IPS-15b (cell line): Measurements from ENCODE around the gene CPAMD8.

Experiments used
- H3K27me3 ChIP-seq: one replicate; pipeline ENCODE4 v1.6.1; 2013; ENCODE audit warnings: low read length; ENCODE audit not compliant: control insufficient read depth, insufficient read depth
- H3K36me3 ChIP-seq: one replicate; pipeline ENCODE4 v1.6.1; 2013; ENCODE audit warnings: low read length; ENCODE audit not compliant: control insufficient read depth, insufficient read depth
- H3K4me1 ChIP-seq: one replicate; pipeline ENCODE4 v1.6.1; 2013; ENCODE audit warnings: mild to moderate bottlenecking, low read length; ENCODE audit not compliant: control insufficient read depth, insufficient read depth
- H3K4me3 ChIP-seq: one replicate; pipeline ENCODE4 v1.5.1; 2013; ENCODE audit warnings: low read depth, low read length
- H3K9ac ChIP-seq: one replicate; pipeline ENCODE4 v1.6.1; 2013; ENCODE audit warnings: low read depth, mild to moderate bottlenecking, low read length
- H3K9me3 ChIP-seq: one replicate; pipeline ENCODE4 v1.6.1; 2013; ENCODE audit warnings: mild to moderate bottlenecking, low read length; ENCODE audit not compliant: control insufficient read depth, insufficient read depth

Gene CPAMD8

GRCh38 chr19:16871871-16872270 is 154.7 kb downstream of the CPAMD8 start:
- H3K27me3 ChIP-seq, result no peaks in the 10 kb centered on the region
- H3K9me3 ChIP-seq, result no peaks in the 10 kb centered on the region
- H3K4me1 ChIP-seq, result no peaks in the 10 kb centered on the region
- peaks cover 51% of the 10 kb centered on the region for H3K36me3 ChIP-seq
- no peak overlapping the region for H3K9ac ChIP-seq
- no peak overlapping the region for H3K4me3 ChIP-seq

- no peaks in the 10 kb centered on the region for H3K4me1 ChIP-seq
- H3K4me3 ChIP-seq, result no peak overlapping the region
- H3K9ac ChIP-seq, result no peak overlapping the region
- peaks cover 57% of the 10 kb centered on the region for H3K36me3 ChIP-seq
- no peaks in the 10 kb centered on the region for H3K27me3 ChIP-seq
- H3K9me3 ChIP-seq, result no peaks in the 10 kb centered on the region
These were observed 157.2 kb downstream of the CPAMD8 start for GRCh38 chr19:16869331-16869972.

- no peak overlapping the region for H3K4me3 ChIP-seq
- peaks cover 65% of the 10 kb centered on the region for H3K36me3 ChIP-seq
- H3K4me1 ChIP-seq, result no peaks in the 10 kb centered on the region
- H3K9me3 ChIP-seq, result no peaks in the 10 kb centered on the region
- no peaks in the 10 kb centered on the region for H3K27me3 ChIP-seq
- no peak overlapping the region for H3K9ac ChIP-seq
These were observed 158.0 kb downstream of the CPAMD8 start for GRCh38 chr19:16868423-16869130.

GRCh38 chr19:16867211-16867610 is 159.4 kb downstream of the CPAMD8 start:
- no peak overlapping the region for H3K4me3 ChIP-seq
- no peaks in the 10 kb centered on the region for H3K4me1 ChIP-seq
- no peaks in the 10 kb centered on the region for H3K9me3 ChIP-seq
- no peaks in the 10 kb centered on the region for H3K27me3 ChIP-seq
- H3K36me3 ChIP-seq, result peaks cover 66% of the 10 kb centered on the region
- no peak overlapping the region for H3K9ac ChIP-seq

GRCh38 chr19:16862826-16863415 is 163.7 kb downstream of the CPAMD8 start:
- peaks cover 50% of the 10 kb centered on the region for H3K36me3 ChIP-seq

GRCh38 chr19:16861834-16862233 is 164.8 kb downstream of the CPAMD8 start:
- Histone ChIP-seq H3K27me3 (no peaks in the 10 kb centered on the region), H3K9ac (no peak overlapping the region), H3K9me3 (no peaks in the 10 kb centered on the region), H3K4me3 (no peak overlapping the region), H3K4me1 (no peaks in the 10 kb centered on the region), H3K36me3 (peaks cover 44% of the 10 kb centered on the region)

More at GRCh38 chr19:16862826-16863415, 163.7 kb downstream of the CPAMD8 start:
- H3K9ac ChIP-seq, result no peak overlapping the region
- H3K4me3 ChIP-seq, result no peak overlapping the region
- H3K9me3 ChIP-seq, result no peaks in the 10 kb centered on the region
- H3K4me1 ChIP-seq, result no peaks in the 10 kb centered on the region
- no peaks in the 10 kb centered on the region for H3K27me3 ChIP-seq

GRCh38 chr19:16861011-16861410 is 165.6 kb downstream of the CPAMD8 start:
- Histone ChIP-seq H3K36me3 (peaks cover 37% of the 10 kb centered on the region), H3K9me3 (no peaks in the 10 kb centered on the region), H3K4me3 (no peak overlapping the region), H3K4me1 (no peaks in the 10 kb centered on the region), H3K27me3 (no peaks in the 10 kb centered on the region), H3K9ac (no peak overlapping the region)

DNA sequence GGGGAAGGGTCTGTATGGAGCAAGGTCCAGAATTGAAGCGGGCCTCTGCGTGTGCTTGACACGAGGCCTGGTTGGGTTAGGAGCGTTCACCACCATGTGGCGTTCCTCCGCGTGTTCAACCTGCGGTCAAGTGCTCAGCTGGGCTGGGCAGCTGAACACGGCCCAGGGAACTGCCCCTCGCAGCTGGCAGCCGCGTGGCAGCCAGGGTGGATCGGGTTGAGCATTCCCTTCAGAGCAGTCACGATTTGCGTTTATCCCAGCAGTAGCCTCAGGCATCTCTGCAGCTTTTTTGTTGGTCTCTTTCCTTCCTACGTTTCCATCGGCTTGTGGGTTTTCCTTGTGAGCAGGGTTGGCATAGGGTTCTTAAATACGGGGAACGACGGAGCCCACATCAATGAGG is 166.5 kb downstream of the CPAMD8 start:
- Histone ChIP-seq H3K27me3 (no peaks in the 10 kb centered on the region), H3K4me3 (no peak overlapping the region), H3K9me3 (no peaks in the 10 kb centered on the region), H3K36me3 (peaks cover 31% of the 10 kb centered on the region), H3K9ac (no peak overlapping the region), H3K4me1 (no peaks in the 10 kb centered on the region)

DNA sequence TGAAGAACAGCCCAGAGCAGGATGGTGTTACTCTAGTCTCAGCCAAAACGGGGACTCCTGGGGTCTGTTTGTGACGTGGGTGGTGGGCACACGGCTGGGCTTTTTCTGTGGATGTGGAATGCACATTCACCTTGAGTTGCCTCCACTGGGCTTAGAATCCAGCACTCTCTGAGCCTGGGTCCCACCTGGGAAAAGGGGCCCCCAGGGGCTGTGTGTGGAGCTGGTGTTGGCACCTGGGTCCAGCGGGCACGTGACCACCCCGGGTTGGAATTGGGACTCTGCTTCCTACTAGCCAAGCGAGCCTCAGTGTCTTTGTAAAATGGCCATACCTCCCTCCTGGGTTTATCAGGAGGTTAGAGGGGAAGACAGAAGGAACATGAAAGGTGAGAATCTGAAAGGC is 167.0 kb downstream of the CPAMD8 start:
- H3K9me3 ChIP-seq, result no peaks in the 10 kb centered on the region
- H3K36me3 ChIP-seq, result peaks cover 27% of the 10 kb centered on the region
- H3K4me3 ChIP-seq, result no peak overlapping the region
- no peaks in the 10 kb centered on the region for H3K4me1 ChIP-seq
- H3K27me3 ChIP-seq, result no peaks in the 10 kb centered on the region
- no peak overlapping the region for H3K9ac ChIP-seq

GRCh38 chr19:16856091-16856490 is 170.5 kb downstream of the CPAMD8 start:
- Histone ChIP-seq H3K9me3 (no peaks in the 10 kb centered on the region), H3K36me3 (peaks cover 25% of the 10 kb centered on the region)

DNA sequence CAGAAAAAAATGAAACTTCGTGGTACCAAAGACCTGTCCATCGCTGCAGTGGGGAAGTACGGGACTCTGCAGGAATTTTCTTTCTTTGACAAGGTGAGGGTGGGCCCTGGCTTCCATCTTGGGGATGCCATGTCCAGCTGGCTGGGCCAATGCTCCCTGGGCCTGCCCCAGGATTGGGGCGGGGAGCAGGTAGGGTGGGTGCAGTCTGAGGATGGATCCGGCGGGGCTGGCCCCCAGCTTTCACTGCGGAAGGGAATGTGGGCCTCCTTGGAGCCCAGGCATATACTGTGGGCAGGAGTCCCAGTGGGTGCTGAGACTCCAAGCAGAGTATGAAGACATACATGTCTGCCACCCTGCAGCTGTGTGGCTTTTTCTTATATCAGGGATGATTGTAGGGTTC is 173.5 kb downstream of the CPAMD8 start:
- H3K4me1 ChIP-seq, result no peaks in the 10 kb centered on the region
- no peak overlapping the region for H3K9ac ChIP-seq
- no peak overlapping the region for H3K4me3 ChIP-seq
- no peaks in the 10 kb centered on the region for H3K9me3 ChIP-seq
- peaks cover 38% of the 10 kb centered on the region for H3K36me3 ChIP-seq
- H3K27me3 ChIP-seq, result no peaks in the 10 kb centered on the region

More at GRCh38 chr19:16856091-16856490, 170.5 kb downstream of the CPAMD8 start:
- no peaks in the 10 kb centered on the region for H3K4me1 ChIP-seq
- H3K27me3 ChIP-seq, result no peaks in the 10 kb centered on the region
- no peak overlapping the region for H3K4me3 ChIP-seq
- no peak overlapping the region for H3K9ac ChIP-seq
